H1 (cell line): Measurements from ENCODE around the gene SAMM50. TPM values are rescaled to one million over a fixed set of nuclear protein-coding genes. Genes with fewer than 3 reads are reported as not detected.

Source experiments
- CTCF ChIA-PET: fragments of 300-600 bp; sonication (Branson Sonifier 250); formaldehyde crosslinking; loops from one replicate; lab custom pipeline; 2021; ENCODE audit not compliant: partially characterized antibody; lab: Charles Lee
- POLR2A ChIA-PET: fragments of 300-600 bp; sonication (Branson Sonifier 250); formaldehyde crosslinking; loops from one replicate; lab custom pipeline; 2021; ENCODE audit warnings: inconsistent platforms; ENCODE audit not compliant: partially characterized antibody; lab: Charles Lee
- DNase-seq, 2 experiments: peaks; one replicate each; pipeline versions ENCODE4 v3.0.0 to v3.0.0-alpha.2; 2010 to 2022; ENCODE audit warnings: low spot score in 2 of 2, low read depth in 1 of 2, mixed read lengths in 1 of 2
- FAIRE-seq: peaks from 2 replicates; lab custom pipeline; 2011; peaks lifted over from hg19 to GRCh38; lab: Jason Lieb, UNC
- H2AFZ ChIP-seq: 2 replicates; pipeline ENCODE4 v1.8.1; 2012; ENCODE audit warnings: low read length, inconsistent platforms
- H2AK5ac ChIP-seq: 2 replicates; pipeline ENCODE4 v1.6.1; 2013; ENCODE audit warnings: low read depth, low read length
- H2BK120ac ChIP-seq: replicated peaks from 2 replicates; pipeline ENCODE3; 2013; ENCODE audit warnings: low read depth, low read length, inconsistent platforms
- H2BK12ac ChIP-seq: 2 replicates; pipeline ENCODE4 v1.6.1; 2013; ENCODE audit warnings: low read depth, low read length
- H2BK15ac ChIP-seq: 2 replicates; pipeline ENCODE4 v1.6.1; 2013; ENCODE audit warnings: low read length
- H2BK20ac ChIP-seq: 2 replicates; pipeline ENCODE4 v1.6.1; 2013; ENCODE audit warnings: low read length
- H2BK5ac ChIP-seq: 2 replicates; pipeline ENCODE4 v1.6.1; 2013; ENCODE audit warnings: low read depth, low read length
- H3K14ac ChIP-seq: 2 replicates; pipeline ENCODE4 v1.6.1; 2013; ENCODE audit warnings: inconsistent platforms; ENCODE audit not compliant: insufficient read length
- H3K18ac ChIP-seq: 2 replicates; pipeline ENCODE4 v1.6.1; 2013; ENCODE audit warnings: low read length; ENCODE audit errors: extremely low read depth
- H3K23ac ChIP-seq: 2 replicates; pipeline ENCODE4 v1.6.1; 2013; ENCODE audit warnings: inconsistent platforms; ENCODE audit not compliant: insufficient read length
- H3K23me2 ChIP-seq: 2 replicates; pipeline ENCODE4 v1.6.1; 2013; ENCODE audit warnings: low read depth, low read length
- H3K27ac ChIP-seq: 2 replicates; pipeline ENCODE4 v1.6.1; 2011; ENCODE audit warnings: low read depth, low read length, inconsistent platforms
- H3K27me3 ChIP-seq, 4 experiments: replicated peaks in 1 of 4; 1 replicate in 1 of 4; 2 replicates in 3 of 4; pipeline versions ENCODE4 v1.6.1 to v1.8.1; 2011 to 2013; ENCODE audit warnings: low read length in 3 of 4, mild to moderate bottlenecking in 3 of 4, inconsistent platforms in 2 of 4, mixed read lengths in 2 of 4, moderate library complexity in 1 of 4; ENCODE audit not compliant: control insufficient read depth in 3 of 4, insufficient read depth in 3 of 4; ENCODE audit errors: extremely low read depth in 1 of 4
- H3K36me3 ChIP-seq, 4 experiments: 2 replicates each; pipeline versions ENCODE4 v1.6.1 to v1.8.1; 2011 to 2013; ENCODE audit warnings: mild to moderate bottlenecking in 4 of 4, low read length in 3 of 4, moderate library complexity in 2 of 4, control low read depth in 1 of 4, inconsistent platforms in 1 of 4; ENCODE audit not compliant: insufficient read depth in 4 of 4, control insufficient read depth in 2 of 4
- H3K4ac ChIP-seq: replicated peaks from 2 replicates; pipeline ENCODE3; 2013; ENCODE audit warnings: low read length, low read depth, mixed read lengths, inconsistent platforms; ENCODE audit not compliant: insufficient read length
- H3K4me1 ChIP-seq, 4 experiments: replicated peaks in 1 of 4; 1 replicate in 1 of 4; 2 replicates in 3 of 4; pipeline versions ENCODE4 v1.6.1 to v1.8.1; 2011 to 2013; ENCODE audit warnings: low read length in 3 of 4, inconsistent platforms in 2 of 4, mixed read lengths in 1 of 4; ENCODE audit not compliant: insufficient read depth in 4 of 4, control insufficient read depth in 3 of 4
- H3K4me2 ChIP-seq, 2 experiments: 2 replicates each; pipeline versions ENCODE4 v1.6.1 to v1.8.1; 2011 to 2013; ENCODE audit warnings: low read depth in 2 of 2, low read length in 2 of 2, control low read depth in 1 of 2, inconsistent platforms in 1 of 2, mild to moderate bottlenecking in 1 of 2; ENCODE audit not compliant: insufficient read depth in 1 of 2
- H3K4me3 ChIP-seq, 4 experiments: fragments of 200-600, 300-600 bp in 1 of 4; sonication (generic), shearing (Covaris generic), sonication (Bioruptor Twin) in 1 of 4; 2 replicates each; pipeline versions ENCODE4 v1.5.1 to v1.8.1; 2011 to 2016; ENCODE audit warnings: low read length in 4 of 4, low read depth in 3 of 4, control low read depth in 2 of 4, inconsistent platforms in 2 of 4, mild to moderate bottlenecking in 2 of 4, mixed read lengths in 1 of 4, moderate library complexity in 1 of 4; ENCODE audit not compliant: insufficient read depth in 2 of 4; ENCODE audit errors: extremely low read depth in 1 of 4
- H3K56ac ChIP-seq: replicated peaks from 2 replicates; pipeline ENCODE3; 2013; ENCODE audit warnings: low read depth, mild to moderate bottlenecking, mixed read lengths, low read length, inconsistent platforms; ENCODE audit not compliant: insufficient read length
- H3K79me1 ChIP-seq: 2 replicates; pipeline ENCODE4 v1.6.1; 2013; ENCODE audit warnings: low read depth, low read length, control low read depth
- H3K79me2 ChIP-seq, 2 experiments: 2 replicates each; pipeline versions ENCODE4 v1.6.1 to v1.8.1; 2012 to 2013; ENCODE audit warnings: low read length in 2 of 2, mild to moderate bottlenecking in 2 of 2, inconsistent platforms in 1 of 2; ENCODE audit not compliant: insufficient read depth in 2 of 2, control insufficient read depth in 1 of 2
- H3K9ac ChIP-seq, 4 experiments: replicated peaks in 1 of 4; 1 replicate in 1 of 4; 2 replicates in 3 of 4; pipeline versions ENCODE4 v1.6.1 to v1.8.1; 2011 to 2013; ENCODE audit warnings: low read depth in 3 of 4, low read length in 3 of 4, control low read depth in 2 of 4, mild to moderate bottlenecking in 2 of 4, moderate library complexity in 2 of 4, inconsistent platforms in 1 of 4; ENCODE audit errors: extremely low read depth in 1 of 4
- H3K9me3 ChIP-seq, 2 experiments: 2 replicates each; pipeline versions ENCODE4 v1.6.1 to v1.8.1; 2012 to 2013; ENCODE audit warnings: mild to moderate bottlenecking in 2 of 2, moderate library complexity in 2 of 2, control low read depth in 1 of 2, inconsistent platforms in 1 of 2, low read depth in 1 of 2, low read length in 1 of 2, mixed read lengths in 1 of 2; ENCODE audit not compliant: insufficient read depth in 2 of 2
- H4K20me1 ChIP-seq, 2 experiments: replicated peaks in 1 of 2; 2 replicates each; pipeline versions ENCODE3 to v1.8.1; 2011 to 2013; ENCODE audit warnings: inconsistent platforms in 2 of 2, low read length in 2 of 2, mild to moderate bottlenecking in 1 of 2; ENCODE audit not compliant: insufficient read depth in 2 of 2, control insufficient read depth in 1 of 2
- H4K5ac ChIP-seq: 2 replicates; pipeline ENCODE4 v1.6.1; 2013; ENCODE audit warnings: low read length, low read depth, mixed read lengths, inconsistent platforms; ENCODE audit not compliant: insufficient read length
- H4K8ac ChIP-seq: 2 replicates; pipeline ENCODE4 v1.8.0; 2013; ENCODE audit warnings: mild to moderate bottlenecking, moderate library complexity, low read length, inconsistent platforms; ENCODE audit not compliant: insufficient read depth; ENCODE audit errors: extremely low read depth
- H4K91ac ChIP-seq: replicated peaks from 2 replicates; pipeline ENCODE3; 2013; ENCODE audit warnings: low read length, mixed read lengths, inconsistent platforms; ENCODE audit not compliant: insufficient read length
- CBX5 ChIP-seq: fragments of 300-800, 300-1000 bp; sonication (generic); IDR thresholded peaks from 2 replicates; pipeline ENCODE4 v1.7.1; 2016; ENCODE audit warnings: antibody characterized with exemption, low read length, low read depth
- CEBPB ChIP-seq: IDR thresholded peaks from 2 replicates; pipeline ENCODE4 v1.6.1; 2012; ENCODE audit warnings: low read depth, low read length
- CHD1 ChIP-seq: IDR thresholded peaks from 2 replicates; pipeline ENCODE4 v1.6.1; 2012; ENCODE audit warnings: low read depth, low read length, improper control_type of control experiment
- EP300 ChIP-seq, 2 experiments: IDR thresholded peaks; 1 replicate in 1 of 2; 2 replicates in 1 of 2; pipeline ENCODE4 v1.6.1; 2011 to 2012; ENCODE audit warnings: low read depth in 2 of 2, low read length in 2 of 2, mild to moderate bottlenecking in 2 of 2, borderline replicate concordance in 1 of 2, inconsistent platforms in 1 of 2, moderate library complexity in 1 of 2
- FOSL1 ChIP-seq: IDR thresholded peaks from 2 replicates; pipeline ENCODE4 v1.6.1; 2011; ENCODE audit warnings: mild to moderate bottlenecking, low read depth, low read length, moderate library complexity; ENCODE audit not compliant: insufficient read depth
- JUN ChIP-seq: IDR thresholded peaks from 2 replicates; pipeline ENCODE4 v1.6.1; 2011; ENCODE audit warnings: low read depth, mild to moderate bottlenecking, improper control_type of control experiment, low read length
- RAD21 ChIP-seq, 2 experiments: IDR thresholded peaks in 1 of 2; conservative IDR thresholded peaks in 1 of 2; 2 replicates each; pipeline ENCODE4 v1.6.1; 2011; ENCODE audit warnings: low read depth in 2 of 2, low read length in 2 of 2, improper control_type of control experiment in 1 of 2, inconsistent platforms in 1 of 2, mild to moderate bottlenecking in 1 of 2, moderate library complexity in 1 of 2
- WGBS, 2 experiments: shearing (Covaris generic) in 1 of 2; methylation state at CpG; one replicate each; pipeline versions ENCODE4 v1.1.6 to v1.1.7; 2013 to 2015; ENCODE audit warnings: low lambda C conversion rate in 2 of 2, mixed read lengths in 2 of 2, inconsistent platforms in 1 of 2, low coverage in 1 of 2, missing lambda C conversion rate in 1 of 2; ENCODE audit not compliant: insufficient replicate concordance in 2 of 2, insufficient coverage in 1 of 2, insufficient read length in 1 of 2; ENCODE audit errors: extremely low coverage in 1 of 2, missing lambda C conversion rate in 1 of 2; 5-methylcytosine and 5-hydroxymethylcytosine counted together
- polyA plus RNA-seq, 7 experiments: library from polyadenylated mRNA; depleted of rRNA in 3 of 7; stranded (reverse) in 5 of 7; unstranded in 2 of 7; fragments of >200 nt in 5 of 7; fragments of 200-250 nt in 2 of 7; gene quantifications; 1 replicate in 5 of 7; 2 replicates in 1 of 7; 4 replicates in 1 of 7; pipeline versions ENCODE4 v1.2.1 to v1.2.3, GENCODE V29; 2011 to 2013; ENCODE audit warnings: missing spikeins in 2 of 7, mixed read lengths in 2 of 7
- total RNA-seq: library from RNA; stranded (reverse); fragmentation: NEBNext Ultra II Directional; extraction: Animal tissue kit (Norgen Biotek cat#: 25700); gene quantifications from 2 replicates; pipeline ENCODE4 v1.2.1, GENCODE V29; 2021
- TF ChIP-seq, protein P1 (sequence below): IDR thresholded peaks from 2 replicates; pipeline ENCODE4 v1.6.1; 2012; ENCODE audit warnings: inconsistent platforms

The SAMM50 gene
- total and polyA plus RNA-seq, 2 of the 8 experiments (the other 6 are each of a cell fraction or from before 2014, with no cell fraction given): 45.4 to 70.3 TPM

DNA sequence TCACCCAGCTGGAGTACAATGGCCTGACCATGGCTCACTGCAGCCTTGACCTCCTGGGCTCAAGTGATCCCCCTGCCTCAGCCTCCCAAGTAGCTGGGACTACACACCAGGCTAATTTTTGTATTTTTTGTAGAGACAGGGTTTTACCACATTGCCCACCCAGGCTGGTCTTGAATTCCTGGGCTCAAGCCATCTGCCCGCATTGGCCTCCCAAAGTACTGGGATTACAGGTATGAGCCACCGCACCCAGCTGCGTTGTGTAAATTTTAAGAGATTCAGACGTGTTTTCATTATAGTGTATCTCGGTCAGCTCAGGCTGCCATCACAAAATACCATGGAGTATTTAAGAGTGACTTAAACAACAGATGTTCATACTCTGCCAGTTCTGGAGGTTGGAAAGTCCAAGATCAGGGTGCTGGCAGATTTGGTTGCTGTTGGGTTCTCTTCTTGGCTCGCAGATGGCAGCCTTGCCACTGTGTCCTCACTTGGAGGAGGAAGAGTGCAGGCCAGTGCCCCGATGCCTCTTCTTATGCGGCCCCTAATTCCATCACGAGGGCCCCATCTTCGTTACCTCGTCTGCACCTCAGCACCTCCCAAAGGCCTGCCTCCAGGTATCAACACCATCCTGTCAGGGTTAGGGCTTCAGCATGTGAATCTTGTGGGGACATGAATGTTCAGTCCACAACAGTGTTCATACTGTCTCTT is 36.2 kb downstream of the SAMM50 start:
- FAIRE-seq: no peak
- H3K4ac ChIP-seq: no peak overlapping the region
- H3K36me3 ChIP-seq: peaks cover 3 to 28% (median 24%) of the 10 kb centered on the region in 4 experiments; a peak in 5 of 8 replicates
- TF ChIP-seq, protein P1, sequence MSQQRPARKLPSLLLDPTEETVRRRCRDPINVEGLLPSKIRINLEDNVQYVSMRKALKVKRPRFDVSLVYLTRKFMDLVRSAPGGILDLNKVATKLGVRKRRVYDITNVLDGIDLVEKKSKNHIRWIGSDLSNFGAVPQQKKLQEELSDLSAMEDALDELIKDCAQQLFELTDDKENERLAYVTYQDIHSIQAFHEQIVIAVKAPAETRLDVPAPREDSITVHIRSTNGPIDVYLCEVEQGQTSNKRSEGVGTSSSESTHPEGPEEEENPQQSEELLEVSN: no peak
- TF ChIP-seq JUN: no peak
- no peak for TF ChIP-seq CBX5
- TF ChIP-seq RAD21 (IDR thresholded peaks at IDR 0.05 in 1 of 2, conservative IDR thresholded peaks at IDR 0.05 in 1 of 2; ENCODE audit: low read depth in 2 of 2, low read length in 2 of 2): no peak
- no peak for TF ChIP-seq FOSL1
- no peak for TF ChIP-seq CHD1
- TF ChIP-seq EP300 (IDR thresholded peaks at IDR 0.05; ENCODE audit: borderline replicate concordance in 1 of 2, low read depth in 2 of 2, low read length in 2 of 2): no peak
- no peak for TF ChIP-seq CEBPB

More for the DNA sequence above, 36.2 kb downstream of the SAMM50 start:
- WGBS, 2 experiments: 92% methylated on average over 11 of the region's 11 CpGs; no CpG with 5 or more reads in 1 of the 2 experiments
- CTCF ChIA-PET: interaction anchor here (1.9 to 5.7 kb wide), 4 partner anchors 8 to 634 kb away, joined by 7 to 100 read pairs (median 40); no protein-coding TSS in a partner anchor
- no peak overlapping the region for H3K4me2 ChIP-seq
- H2BK15ac ChIP-seq: no peak overlapping the region
- no peak overlapping the region for H2BK120ac ChIP-seq
- H2BK20ac ChIP-seq: no peak overlapping the region
- H3K9me3 ChIP-seq: no peaks in the 10 kb centered on the region
- no peak overlapping the region for H2AK5ac ChIP-seq
- no peak overlapping the region for H4K8ac ChIP-seq
- no peak overlapping the region for H3K18ac ChIP-seq
- POLR2A ChIA-PET: no interaction called here
- no peak overlapping the region for H3K27ac ChIP-seq
- peaks cover 2 to 5% of the 10 kb centered on the region in 2 experiments for H4K20me1 ChIP-seq
- no peak for DNase-seq
- H3K56ac ChIP-seq: no peak overlapping the region
- H4K91ac ChIP-seq: no peak overlapping the region
- no peaks in the 10 kb centered on the region for H3K23me2 ChIP-seq
- H3K79me2 ChIP-seq: no peaks in the 10 kb centered on the region
- no peak overlapping the region for H3K9ac ChIP-seq
- H3K4me3 ChIP-seq: no peak overlapping the region
- no peaks in the 10 kb centered on the region for H3K27me3 ChIP-seq
- H2BK5ac ChIP-seq: no peak overlapping the region
- H3K23ac ChIP-seq: no peak overlapping the region
- H3K4me1 ChIP-seq: peaks cover 0 to 2% (median 1%) of the 10 kb centered on the region in 4 experiments; a peak in 3 of 7 replicates
- H3K14ac ChIP-seq: no peak overlapping the region
- H4K5ac ChIP-seq: no peak overlapping the region
- H2BK12ac ChIP-seq: no peak overlapping the region
- no peak overlapping the region for H2AFZ ChIP-seq
- no peaks in the 10 kb centered on the region for H3K79me1 ChIP-seq
